GM23338 (cell line): Measurements from ENCODE around the gene ZDHHC12. TPM values are rescaled to one million over a fixed set of nuclear protein-coding genes. Genes with fewer than 3 reads are reported as not detected.

Source experiments
- ATAC-seq: fragments of 200-7000 bp; cut with Tn5 transposase; 3 replicates; pipeline ENCODE4 v1.9.1; 2020
- DNase-seq: peaks from one replicate; pipeline ENCODE4 v3.0.0-alpha.2; 2015; ENCODE audit warnings: low spot score
- H2AFZ ChIP-seq: fragments of 200-600 bp; sonication (generic); 2 replicates; pipeline ENCODE4 v1.8.0; 2016; ENCODE audit warnings: antibody characterized with exemption, mild to moderate bottlenecking, moderate library complexity
- H3F3A ChIP-seq: fragments of 200-600 bp; sonication (generic); replicated peaks from 2 replicates; pipeline ENCODE4 v1.8.0; 2017; ENCODE audit warnings: antibody characterized with exemption, mixed run types, low read depth
- H3K27ac ChIP-seq: fragments of 200-600 bp; sonication (generic); 2 replicates; pipeline ENCODE4 v1.6.1; 2016; ENCODE audit warnings: low read depth
- H3K27me3 ChIP-seq: fragments of 200-600 bp; sonication (generic); 2 replicates; pipeline ENCODE4 v1.8.0; 2016; ENCODE audit warnings: mild to moderate bottlenecking, mixed run types, moderate library complexity; ENCODE audit not compliant: insufficient read depth
- H3K36me3 ChIP-seq: fragments of 200-600 bp; sonication (generic); 2 replicates; pipeline ENCODE4 v1.8.0; 2016; ENCODE audit warnings: mild to moderate bottlenecking; ENCODE audit not compliant: insufficient read depth
- H3K4me1 ChIP-seq: fragments of 200-600 bp; sonication (generic); 2 replicates; pipeline ENCODE4 v1.8.0; 2016; ENCODE audit warnings: mild to moderate bottlenecking, moderate library complexity; ENCODE audit not compliant: insufficient read depth
- H3K4me2 ChIP-seq: fragments of 200-600 bp; sonication (generic); 2 replicates; pipeline ENCODE4 v1.7.1; 2017; ENCODE audit warnings: mixed run types
- H3K4me3 ChIP-seq: fragments of 200-600 bp; sonication (generic); 2 replicates; pipeline ENCODE4 v1.6.1; 2016; ENCODE audit warnings: mixed run types
- H3K79me2 ChIP-seq: fragments of 200-600 bp; sonication (generic); replicated peaks from 2 replicates; pipeline ENCODE4 v1.8.0; 2017; ENCODE audit warnings: mild to moderate bottlenecking; ENCODE audit not compliant: insufficient read depth
- H3K9me2 ChIP-seq: fragments of 200-600 bp; sonication (generic); 2 replicates; pipeline ENCODE4 v1.8.0; 2017; ENCODE audit not compliant: insufficient read depth
- H4K20me1 ChIP-seq: fragments of 200-600 bp; sonication (generic); replicated peaks from 2 replicates; pipeline ENCODE4 v1.8.0; 2017; ENCODE audit warnings: mild to moderate bottlenecking; ENCODE audit not compliant: insufficient read depth
- H3K27ac Mint-ChIP-seq: 2 replicates; pipeline ENCODE4 v1.8.0; 2020; ENCODE audit warnings: inconsistent platforms, mild to moderate bottlenecking, moderate library complexity, mixed read lengths
- H3K27me3 Mint-ChIP-seq: 3 replicates; pipeline ENCODE4 v1.8.0; 2022; ENCODE audit warnings: low read depth, mild to moderate bottlenecking, moderate library complexity, mixed read lengths, inconsistent platforms; ENCODE audit not compliant: insufficient read depth, poor library complexity
- H3K36me3 Mint-ChIP-seq: 3 replicates; pipeline ENCODE4 v1.8.0; 2021; ENCODE audit warnings: low read depth, mild to moderate bottlenecking, inconsistent platforms, moderate library complexity, mixed read lengths
- H3K4me1 Mint-ChIP-seq: 3 replicates; pipeline ENCODE4 v1.8.0; 2020; ENCODE audit warnings: mild to moderate bottlenecking, inconsistent platforms, mixed read lengths
- H3K4me3 Mint-ChIP-seq: 3 replicates; pipeline ENCODE4 v1.8.0; 2021; ENCODE audit warnings: moderate library complexity, mild to moderate bottlenecking, inconsistent platforms, mixed read lengths
- H3K9me3 Mint-ChIP-seq: 3 replicates; pipeline ENCODE4 v1.8.0; 2020; ENCODE audit warnings: moderate library complexity, mild to moderate bottlenecking, inconsistent platforms, mixed read lengths
- CREB1 ChIP-seq: fragments of 250-450 bp; sonication (Bioruptor Pico); IDR thresholded peaks from 2 replicates; pipeline ENCODE4 v1.5.0; 2020; ENCODE audit warnings: low read depth, mild to moderate bottlenecking, moderate library complexity
- JUNB ChIP-seq: IDR thresholded peaks from one replicate; pipeline ENCODE4 v1.6.1; 2016; ENCODE audit warnings: antibody characterized with exemption; ENCODE audit not compliant: unreplicated experiment
- POLR2AphosphoS5 ChIP-seq: IDR thresholded peaks from 2 replicates; pipeline ENCODE4 v1.6.1; 2016; ENCODE audit warnings: antibody characterized with exemption, low read depth
- STAT1 ChIP-seq: IDR thresholded peaks from one replicate; pipeline ENCODE4 v1.6.1; 2016; ENCODE audit warnings: antibody characterized with exemption; ENCODE audit not compliant: unreplicated experiment
- polyA plus RNA-seq: library from polyadenylated mRNA; unstranded; fragments of >200 nt; fragmentation: Nextera tagmentation; extraction: Ambion mirVana; gene quantifications from 2 replicates; pipeline ENCODE4 v1.2.1, GENCODE V29; 2016
- total RNA-seq: library from RNA; depleted of rRNA; stranded (reverse); fragments of >200 nt; shearing (Covaris generic); gene quantifications from 2 replicates; pipeline ENCODE4 v1.2.3, GENCODE V29; 2014
- TF ChIP-seq, protein P1 (sequence below): fragments of 250-450 bp; sonication (Bioruptor Pico); IDR thresholded peaks from 2 replicates; pipeline ENCODE4 v1.5.0; 2020; ENCODE audit warnings: mild to moderate bottlenecking, moderate library complexity
- TF ChIP-seq, protein P2 (sequence below): IDR thresholded peaks from one replicate; pipeline ENCODE4 v1.6.1; 2018; ENCODE audit warnings: antibody characterized with exemption; ENCODE audit not compliant: unreplicated experiment

ZDHHC12 gene
- total and polyA plus RNA-seq, 2 experiments from 2014 or later, result 47.5 to 54.1 TPM

DNA sequence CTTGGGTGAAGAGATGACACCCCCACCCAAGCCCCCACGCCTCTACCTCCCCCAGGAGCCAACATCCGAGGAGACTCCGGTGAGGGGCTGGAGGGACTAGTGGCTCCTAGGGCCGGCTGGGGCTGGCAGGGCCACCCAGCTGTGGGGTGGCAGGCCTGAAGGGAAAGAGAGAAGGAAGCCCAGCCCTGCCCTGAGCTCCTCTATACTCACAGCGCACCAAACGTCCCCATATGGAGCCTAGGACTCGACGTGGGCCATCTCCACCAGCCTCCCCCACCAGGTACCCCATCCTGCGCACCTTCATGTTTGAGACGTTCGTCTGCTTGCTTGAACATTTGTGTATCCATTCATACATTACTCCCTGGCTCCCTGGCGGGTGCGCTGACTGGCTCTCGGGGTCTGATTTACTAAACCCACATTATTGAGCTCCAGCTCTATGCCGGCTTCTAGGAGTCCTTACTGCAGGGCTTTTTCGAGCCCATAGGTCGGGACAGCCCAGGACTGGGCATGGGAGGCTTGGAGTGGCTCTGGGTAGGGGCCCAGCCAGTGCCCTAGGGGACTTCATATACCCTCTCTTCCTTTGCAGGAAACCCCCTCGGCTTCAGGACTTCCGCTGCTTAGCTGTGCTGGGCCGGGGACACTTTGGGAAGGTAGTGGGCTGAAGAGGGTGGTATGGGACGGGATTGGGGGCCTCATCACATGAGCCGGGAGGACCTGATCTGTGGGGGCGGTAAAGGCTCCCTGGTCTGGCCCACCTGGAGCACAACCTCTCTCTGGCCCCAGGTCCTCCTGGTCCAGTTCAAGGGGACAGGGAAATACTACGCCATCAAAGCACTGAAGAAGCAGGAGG is 9.1 kb downstream of the ZDHHC12 start (continued):
- TF ChIP-seq, protein P1, sequence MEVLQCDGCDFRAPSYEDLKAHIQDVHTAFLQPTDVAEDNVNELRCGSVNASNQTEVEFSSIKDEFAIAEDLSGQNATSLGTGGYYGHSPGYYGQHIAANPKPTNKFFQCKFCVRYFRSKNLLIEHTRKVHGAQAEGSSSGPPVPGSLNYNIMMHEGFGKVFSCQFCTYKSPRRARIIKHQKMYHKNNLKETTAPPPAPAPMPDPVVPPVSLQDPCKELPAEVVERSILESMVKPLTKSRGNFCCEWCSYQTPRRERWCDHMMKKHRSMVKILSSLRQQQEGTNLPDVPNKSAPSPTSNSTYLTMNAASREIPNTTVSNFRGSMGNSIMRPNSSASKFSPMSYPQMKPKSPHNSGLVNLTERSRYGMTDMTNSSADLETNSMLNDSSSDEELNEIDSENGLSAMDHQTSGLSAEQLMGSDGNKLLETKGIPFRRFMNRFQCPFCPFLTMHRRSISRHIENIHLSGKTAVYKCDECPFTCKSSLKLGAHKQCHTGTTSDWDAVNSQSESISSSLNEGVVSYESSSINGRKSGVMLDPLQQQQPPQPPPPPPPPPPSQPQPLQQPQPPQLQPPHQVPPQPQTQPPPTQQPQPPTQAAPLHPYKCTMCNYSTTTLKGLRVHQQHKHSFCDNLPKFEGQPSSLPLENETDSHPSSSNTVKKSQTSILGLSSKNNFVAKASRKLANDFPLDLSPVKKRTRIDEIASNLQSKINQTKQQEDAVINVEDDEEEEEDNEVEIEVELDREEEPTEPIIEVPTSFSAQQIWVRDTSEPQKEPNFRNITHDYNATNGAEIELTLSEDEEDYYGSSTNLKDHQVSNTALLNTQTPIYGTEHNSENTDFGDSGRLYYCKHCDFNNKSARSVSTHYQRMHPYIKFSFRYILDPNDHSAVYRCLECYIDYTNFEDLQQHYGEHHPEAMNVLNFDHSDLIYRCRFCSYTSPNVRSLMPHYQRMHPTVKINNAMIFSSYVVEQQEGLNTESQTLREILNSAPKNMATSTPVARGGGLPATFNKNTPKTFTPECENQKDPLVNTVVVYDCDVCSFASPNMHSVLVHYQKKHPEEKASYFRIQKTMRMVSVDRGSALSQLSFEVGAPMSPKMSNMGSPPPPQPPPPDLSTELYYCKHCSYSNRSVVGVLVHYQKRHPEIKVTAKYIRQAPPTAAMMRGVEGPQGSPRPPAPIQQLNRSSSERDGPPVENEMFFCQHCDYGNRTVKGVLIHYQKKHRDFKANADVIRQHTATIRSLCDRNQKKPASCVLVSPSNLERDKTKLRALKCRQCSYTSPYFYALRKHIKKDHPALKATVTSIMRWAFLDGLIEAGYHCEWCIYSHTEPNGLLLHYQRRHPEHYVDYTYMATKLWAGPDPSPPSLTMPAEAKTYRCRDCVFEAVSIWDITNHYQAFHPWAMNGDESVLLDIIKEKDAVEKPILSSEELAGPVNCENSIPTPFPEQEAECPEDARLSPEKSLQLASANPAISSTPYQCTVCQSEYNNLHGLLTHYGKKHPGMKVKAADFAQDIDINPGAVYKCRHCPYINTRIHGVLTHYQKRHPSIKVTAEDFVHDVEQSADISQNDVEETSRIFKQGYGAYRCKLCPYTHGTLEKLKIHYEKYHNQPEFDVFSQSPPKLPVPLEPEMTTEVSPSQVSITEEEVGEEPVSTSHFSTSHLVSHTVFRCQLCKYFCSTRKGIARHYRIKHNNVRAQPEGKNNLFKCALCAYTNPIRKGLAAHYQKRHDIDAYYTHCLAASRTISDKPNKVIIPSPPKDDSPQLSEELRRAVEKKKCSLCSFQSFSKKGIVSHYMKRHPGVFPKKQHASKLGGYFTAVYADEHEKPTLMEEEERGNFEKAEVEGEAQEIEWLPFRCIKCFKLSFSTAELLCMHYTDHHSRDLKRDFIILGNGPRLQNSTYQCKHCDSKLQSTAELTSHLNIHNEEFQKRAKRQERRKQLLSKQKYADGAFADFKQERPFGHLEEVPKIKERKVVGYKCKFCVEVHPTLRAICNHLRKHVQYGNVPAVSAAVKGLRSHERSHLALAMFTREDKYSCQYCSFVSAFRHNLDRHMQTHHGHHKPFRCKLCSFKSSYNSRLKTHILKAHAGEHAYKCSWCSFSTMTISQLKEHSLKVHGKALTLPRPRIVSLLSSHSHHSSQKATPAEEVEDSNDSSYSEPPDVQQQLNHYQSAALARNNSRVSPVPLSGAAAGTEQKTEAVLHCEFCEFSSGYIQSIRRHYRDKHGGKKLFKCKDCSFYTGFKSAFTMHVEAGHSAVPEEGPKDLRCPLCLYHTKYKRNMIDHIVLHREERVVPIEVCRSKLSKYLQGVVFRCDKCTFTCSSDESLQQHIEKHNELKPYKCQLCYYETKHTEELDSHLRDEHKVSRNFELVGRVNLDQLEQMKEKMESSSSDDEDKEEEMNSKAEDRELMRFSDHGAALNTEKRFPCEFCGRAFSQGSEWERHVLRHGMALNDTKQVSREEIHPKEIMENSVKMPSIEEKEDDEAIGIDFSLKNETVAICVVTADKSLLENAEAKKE, result no peak
- no peak for TF ChIP-seq CREB1 (CRISPR knock-in tag)
- no peak for TF ChIP-seq STAT1
- TF ChIP-seq POLR2AphosphoS5, result no peak
- no peak for TF ChIP-seq JUNB

DNA sequence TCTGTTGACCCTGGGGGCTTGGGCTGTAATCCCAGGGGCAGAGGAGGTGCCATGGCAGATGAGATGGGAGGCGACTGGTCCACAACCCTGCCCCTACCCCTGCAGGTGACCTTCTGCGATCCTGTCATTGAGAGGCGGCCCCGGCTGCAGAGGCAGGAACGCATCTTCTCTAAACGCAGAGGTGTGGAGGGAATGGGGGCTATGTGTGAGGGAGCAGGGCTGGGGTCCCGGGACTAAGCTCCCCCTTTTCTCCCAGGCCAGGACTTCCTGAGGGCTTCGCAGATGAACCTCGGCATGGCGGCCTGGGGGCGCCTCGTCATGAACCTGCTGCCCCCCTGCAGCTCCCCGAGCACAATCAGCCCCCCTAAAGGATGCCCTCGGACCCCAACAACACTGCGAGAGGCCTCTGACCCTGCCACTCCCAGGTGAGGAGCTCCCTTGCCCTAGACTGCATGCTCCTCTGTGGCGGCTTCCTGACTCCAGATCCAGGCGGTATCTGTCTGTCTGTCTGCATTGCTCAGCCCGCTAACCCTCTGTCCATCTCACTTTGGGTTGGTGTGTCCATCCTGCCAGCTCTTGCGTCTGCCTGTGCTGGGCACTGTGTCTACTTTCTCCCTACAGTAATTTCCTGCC is 9.9 kb downstream of the ZDHHC12 start:
- no peak overlapping the region for H3K4me2 ChIP-seq
- Mint-ChIP-seq H3K36me3 (peaks cover 8% of the 10 kb centered on the region), H3K27ac (no peak overlapping the region), H3K9me3 (no peaks in the 10 kb centered on the region), H3K27me3 (peaks cover 11% of the 10 kb centered on the region), H3K4me3 (no peak overlapping the region), H3K4me1 (no peaks in the 10 kb centered on the region; the same call in 2 of the 3 replicates)
- H3K9me2 ChIP-seq, result no peaks in the 10 kb centered on the region
- no peak overlapping the region for H3K4me3 ChIP-seq
- no peaks in the 10 kb centered on the region for H3F3A ChIP-seq
- H3K36me3 ChIP-seq, result no peaks in the 10 kb centered on the region
- no peaks in the 10 kb centered on the region for H3K4me1 ChIP-seq
- DNase-seq (no peak), ATAC-seq (no peak)
- H3K27me3 ChIP-seq, result no peaks in the 10 kb centered on the region
- no peak overlapping the region for H2AFZ ChIP-seq
- H4K20me1 ChIP-seq, result no peaks in the 10 kb centered on the region
- TF ChIP-seq, protein P2, sequence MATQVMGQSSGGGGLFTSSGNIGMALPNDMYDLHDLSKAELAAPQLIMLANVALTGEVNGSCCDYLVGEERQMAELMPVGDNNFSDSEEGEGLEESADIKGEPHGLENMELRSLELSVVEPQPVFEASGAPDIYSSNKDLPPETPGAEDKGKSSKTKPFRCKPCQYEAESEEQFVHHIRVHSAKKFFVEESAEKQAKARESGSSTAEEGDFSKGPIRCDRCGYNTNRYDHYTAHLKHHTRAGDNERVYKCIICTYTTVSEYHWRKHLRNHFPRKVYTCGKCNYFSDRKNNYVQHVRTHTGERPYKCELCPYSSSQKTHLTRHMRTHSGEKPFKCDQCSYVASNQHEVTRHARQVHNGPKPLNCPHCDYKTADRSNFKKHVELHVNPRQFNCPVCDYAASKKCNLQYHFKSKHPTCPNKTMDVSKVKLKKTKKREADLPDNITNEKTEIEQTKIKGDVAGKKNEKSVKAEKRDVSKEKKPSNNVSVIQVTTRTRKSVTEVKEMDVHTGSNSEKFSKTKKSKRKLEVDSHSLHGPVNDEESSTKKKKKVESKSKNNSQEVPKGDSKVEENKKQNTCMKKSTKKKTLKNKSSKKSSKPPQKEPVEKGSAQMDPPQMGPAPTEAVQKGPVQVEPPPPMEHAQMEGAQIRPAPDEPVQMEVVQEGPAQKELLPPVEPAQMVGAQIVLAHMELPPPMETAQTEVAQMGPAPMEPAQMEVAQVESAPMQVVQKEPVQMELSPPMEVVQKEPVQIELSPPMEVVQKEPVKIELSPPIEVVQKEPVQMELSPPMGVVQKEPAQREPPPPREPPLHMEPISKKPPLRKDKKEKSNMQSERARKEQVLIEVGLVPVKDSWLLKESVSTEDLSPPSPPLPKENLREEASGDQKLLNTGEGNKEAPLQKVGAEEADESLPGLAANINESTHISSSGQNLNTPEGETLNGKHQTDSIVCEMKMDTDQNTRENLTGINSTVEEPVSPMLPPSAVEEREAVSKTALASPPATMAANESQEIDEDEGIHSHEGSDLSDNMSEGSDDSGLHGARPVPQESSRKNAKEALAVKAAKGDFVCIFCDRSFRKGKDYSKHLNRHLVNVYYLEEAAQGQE, result no peak
- no peaks in the 10 kb centered on the region for H3K79me2 ChIP-seq
- no peak overlapping the region for H3K27ac ChIP-seq
